Pancreas (tissue), 10 donors: ENCODE measurements around the gene GAS7. TPM values are rescaled to one million over a fixed set of nuclear protein-coding genes. Genes with fewer than 3 reads are reported as not detected.

Experiments
- ATAC-seq, 4 donors: fragments of 200-7000 bp; cut with Tn5 transposase; one replicate each; pipeline versions ENCODE4 v1.8.0 to v1.9.1; 2020; ENCODE audit warnings: mild to moderate bottlenecking in 4 of 4, moderate library complexity in 4 of 4
- DNase-seq, 6 donors: peaks; one replicate each; pipeline ENCODE4 v3.0.0-alpha.2; 2020
- FAIRE-seq: peaks from 2 replicates; lab custom pipeline; 2012; peaks lifted over from hg19 to GRCh38; lab: Jason Lieb, UNC
- H3K27ac ChIP-seq, 4 donors: fragments of 200-600 bp; sonication (generic); 1 replicate in 3 of 4; 2 replicates in 1 of 4; pipeline versions ENCODE4 v1.5.0 to v1.8.0; 2020
- H3K27me3 ChIP-seq, 4 donors: fragments of 200-600 bp; one replicate each; pipeline ENCODE4 v1.8.0; 2021
- H3K36me3 ChIP-seq, 3 donors: fragments of 200-600 bp; sonication (generic) in 1 of 3; one replicate each; pipeline versions ENCODE4 v1.5.0 to v1.8.0; 2020 to 2021
- H3K4me1 ChIP-seq, 3 donors: fragments of 200-600 bp; one replicate each; pipeline ENCODE4 v1.8.0; 2021
- H3K4me3 ChIP-seq, 4 donors: fragments of 200-600 bp; sonication (generic) in 2 of 4; one replicate each; pipeline versions ENCODE4 v1.5.0 to v1.8.0; 2020 to 2021
- H3K9me3 ChIP-seq, 4 donors: fragments of 200-600 bp; one replicate each; pipeline ENCODE4 v1.8.0; 2021
- CTCF ChIP-seq, 4 donors: fragments of 200-600 bp; sonication (generic) in 3 of 4; IDR thresholded peaks; one replicate each; pipeline versions ENCODE4 v1.5.0 to v1.8.0; 2021; ENCODE audit warnings: antibody characterized with exemption in 4 of 4
- WGBS, 2 donors: extraction: QIAGEN DNeasy Blood & Tissue Kit; methylation state at CpG; one replicate each; pipeline ENCODE4 v1.1.7; 2013; 5-methylcytosine and 5-hydroxymethylcytosine counted together
- intact Hi-C, 3 donors: fragments of 100-400 bp; cut with DNase I; formaldehyde crosslinking; loops; one replicate each; pipeline versions ENCODE4 v1.11.1 to v1.14.2; 2022
- polyA plus RNA-seq, 2 donors: library from polyadenylated mRNA; stranded (reverse); fragments of 200-250 nt; gene quantifications; one replicate each; pipeline ENCODE4 v1.2.3, GENCODE V29; 2013
- total RNA-seq, 6 donors: library from RNA; stranded (reverse); fragmentation: NEBNext Ultra II Directional in 4 of 6; extraction: Animal tissue kit (Norgen Biotek cat#: 25700) in 4 of 6; gene quantifications; one replicate each; pipeline versions ENCODE4 v1.2.1 to v1.2.4, GENCODE V29; 2021 to 2023
- donor health status: healthy with polysubstance abuse.
- donor health status: DM: no; HTN: no; CAD: no; lungs with moderate emphysema.
- donor health status: DM: no; HTN: no; CAD: no.
- donor health status: control.
- donor health status: control.
- donor health status: Bipolar disorder and iron deficiency.
- donor health status: DM: yes; HTN: yes; CAD: no.
- donor health status: DM: no; HTN: no; CAD: no.
- donor health status: DM: no; HTN: no; CAD: no.
- donor health status: DM: yes; HTN: yes; CAD: no.

The GAS7 gene
- total and polyA plus RNA-seq, 8 donors, result 1.9 to 22.9 (median 3.7) TPM

- no peak overlapping the region for H3K4me3 ChIP-seq
- no peaks in the 10 kb centered on the region for H3K36me3 ChIP-seq
- no peak for FAIRE-seq
- WGBS, 2 donors, result 58 to 68% methylated on average over 13 of the region's 13 CpGs
- intact Hi-C loops, result no loop called here
- DNase-seq, result no peak
- TF ChIP-seq CTCF (IDR thresholded peaks at IDR 0.05), result no peak
- ATAC-seq, result no peak
- no peaks in the 10 kb centered on the region for H3K4me1 ChIP-seq
- H3K27me3 ChIP-seq, result no peaks in the 10 kb centered on the region
- H3K9me3 ChIP-seq, result no peaks in the 10 kb centered on the region
- H3K27ac ChIP-seq, result no peak overlapping the region
Measured at GRCh38 chr17:9969301-9969935, 229.0 kb downstream of the GAS7 start.

- TF ChIP-seq CTCF (IDR thresholded peaks at IDR 0.05), result no peak
- Histone ChIP-seq H3K27me3 (no peaks in the 10 kb centered on the region), H3K36me3 (no peaks in the 10 kb centered on the region), H3K27ac (no peak overlapping the region), H3K4me3 (no peak overlapping the region), H3K4me1 (no peaks in the 10 kb centered on the region), H3K9me3 (no peaks in the 10 kb centered on the region)
- intact Hi-C loops, result no loop called here
- no peak for FAIRE-seq
- no peak for ATAC-seq
- WGBS, 2 donors, result 40 to 43% methylated on average over 5 of the region's 5 CpGs
- no peak for DNase-seq
Measured at GRCh38 chr17:9968881-9969280, 229.5 kb downstream of the GAS7 start.

GRCh38 chr17:9968008-9968407, 230.4 kb downstream of the GAS7 start:
- 45 to 51% methylated on average over 5 of the region's 5 CpGs for WGBS, 2 donors

GRCh38 chr17:9959377-9959981, 238.9 kb downstream of the GAS7 start:
- Histone ChIP-seq H3K4me1 (no peaks in the 10 kb centered on the region), H3K27ac (no peak overlapping the region), H3K36me3 (no peaks in the 10 kb centered on the region), H3K9me3 (no peaks in the 10 kb centered on the region), H3K4me3 (no peak overlapping the region), H3K27me3 (peaks cover 0 to 7% (median 0%) of the 10 kb centered on the region in 4 donors)
- DNase-seq (no peak), FAIRE-seq (no peak), ATAC-seq (peak in 3 of 4 donors; percentile 15 to 35 (median 34))
- 8 to 9% methylated on average over 22 of the region's 22 CpGs for WGBS, 2 donors
- intact Hi-C loops, result no loop called here
- TF ChIP-seq CTCF (IDR thresholded peaks at IDR 0.05), result no peak

More at GRCh38 chr17:9968008-9968407, 230.4 kb downstream of the GAS7 start:
- ATAC-seq, result no peak
- Histone ChIP-seq H3K4me1 (no peaks in the 10 kb centered on the region), H3K36me3 (no peaks in the 10 kb centered on the region), H3K27ac (no peak overlapping the region), H3K4me3 (no peak overlapping the region), H3K9me3 (no peaks in the 10 kb centered on the region), H3K27me3 (no peaks in the 10 kb centered on the region)
- no peak for DNase-seq
- no peak for FAIRE-seq
- intact Hi-C loops, result no loop called here
- no peak for TF ChIP-seq CTCF (IDR thresholded peaks at IDR 0.05)
